COLO668 (cell line): ENCODE measurements around the gene TXNRD2.

Experiments
- DNase-seq: peaks from one replicate; lab custom pipeline; 2025; ENCODE audit not compliant: unreplicated experiment; lab: John Stamatoyannopoulos, UW

The TXNRD2 gene

GRCh38 chr22:19866665-19867009 lies 75.0 kb downstream of the TXNRD2 start:
- DNase-seq = no peak

GRCh38 chr22:19865141-19865829 lies 76.3 kb downstream of the TXNRD2 start:
- DNase-seq = no peak

GRCh38 chr22:19864538-19865106 lies 77.0 kb downstream of the TXNRD2 start:
- no peak for DNase-seq

DNA sequence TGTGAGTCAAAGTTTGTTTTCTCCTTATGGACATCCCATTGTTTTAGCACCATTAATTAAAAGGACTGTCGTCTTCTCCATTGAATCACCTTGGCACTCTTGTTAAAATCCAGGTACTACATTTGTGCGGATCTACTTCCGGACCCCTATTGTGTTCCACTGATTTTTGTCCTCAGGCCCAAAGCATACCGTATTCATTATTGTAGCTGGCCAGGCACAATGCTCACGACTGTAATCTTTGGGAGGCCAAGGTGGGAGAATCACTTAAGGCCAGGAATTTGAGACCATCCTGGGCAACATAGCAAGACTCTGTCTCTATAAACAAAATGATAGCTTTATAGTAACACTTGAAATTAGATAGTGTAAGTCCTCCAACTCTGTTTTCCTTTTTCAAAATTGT lies 78.0 kb downstream of the TXNRD2 start:
- DNase-seq = no peak

- DNase-seq = no peak
These were observed 78.9 kb downstream of the TXNRD2 start for GRCh38 chr22:19862619-19863246.

DNA sequence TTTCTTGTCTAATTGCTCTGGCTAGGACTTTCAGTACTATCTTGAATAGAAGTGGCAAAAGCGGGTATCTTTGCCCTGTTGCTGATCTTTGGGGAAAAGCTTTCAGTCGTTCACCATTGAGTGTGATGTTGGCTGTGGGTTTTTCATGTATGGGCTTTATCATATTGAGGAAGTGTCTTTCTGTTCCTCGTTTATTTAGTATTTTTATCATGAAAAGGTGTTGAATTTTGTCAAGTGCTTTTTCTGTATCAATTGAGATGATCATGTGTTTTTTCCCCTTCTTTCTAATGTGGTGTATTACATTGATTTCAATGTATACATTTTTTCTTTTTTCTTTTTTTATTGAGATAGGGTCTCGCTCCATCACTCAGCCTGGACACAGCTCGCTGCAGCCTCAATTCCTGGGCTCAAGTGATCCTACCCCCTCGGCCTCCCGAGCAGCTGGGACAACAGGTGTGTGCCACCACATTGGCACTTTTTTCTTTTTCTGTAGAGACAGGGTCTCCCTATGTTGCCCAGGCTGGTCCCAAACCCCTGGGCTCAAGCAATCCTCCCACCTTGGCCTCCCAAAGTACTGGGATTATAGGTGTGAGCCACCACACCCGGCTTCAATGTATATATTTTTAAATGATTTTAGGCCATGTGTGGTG lies 81.6 kb downstream of the TXNRD2 start:
- DNase-seq = no peak

DNA sequence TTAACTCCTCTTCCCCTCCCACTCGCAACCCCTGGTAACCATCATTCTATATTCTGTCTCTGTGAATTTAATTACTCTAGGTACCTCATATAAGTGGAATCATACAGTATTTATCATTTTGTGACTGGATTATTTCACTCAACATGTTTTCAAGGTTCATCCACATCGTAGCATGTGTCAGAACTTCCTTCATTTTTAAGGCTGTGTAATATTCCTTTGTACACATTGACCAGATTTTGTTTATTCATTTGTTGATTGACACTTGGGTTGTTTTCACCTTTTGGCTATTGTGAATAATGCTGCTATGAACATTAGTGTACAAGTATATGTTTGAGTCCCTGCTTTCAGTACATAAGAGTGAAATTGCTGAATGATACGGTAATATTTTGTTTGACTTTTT lies 84.2 kb downstream of the TXNRD2 start:
- no peak for DNase-seq

- DNase-seq = peak; percentile 83
These were observed 85.9 kb downstream of the TXNRD2 start for GRCh38 chr22:19855504-19856409.

DNA sequence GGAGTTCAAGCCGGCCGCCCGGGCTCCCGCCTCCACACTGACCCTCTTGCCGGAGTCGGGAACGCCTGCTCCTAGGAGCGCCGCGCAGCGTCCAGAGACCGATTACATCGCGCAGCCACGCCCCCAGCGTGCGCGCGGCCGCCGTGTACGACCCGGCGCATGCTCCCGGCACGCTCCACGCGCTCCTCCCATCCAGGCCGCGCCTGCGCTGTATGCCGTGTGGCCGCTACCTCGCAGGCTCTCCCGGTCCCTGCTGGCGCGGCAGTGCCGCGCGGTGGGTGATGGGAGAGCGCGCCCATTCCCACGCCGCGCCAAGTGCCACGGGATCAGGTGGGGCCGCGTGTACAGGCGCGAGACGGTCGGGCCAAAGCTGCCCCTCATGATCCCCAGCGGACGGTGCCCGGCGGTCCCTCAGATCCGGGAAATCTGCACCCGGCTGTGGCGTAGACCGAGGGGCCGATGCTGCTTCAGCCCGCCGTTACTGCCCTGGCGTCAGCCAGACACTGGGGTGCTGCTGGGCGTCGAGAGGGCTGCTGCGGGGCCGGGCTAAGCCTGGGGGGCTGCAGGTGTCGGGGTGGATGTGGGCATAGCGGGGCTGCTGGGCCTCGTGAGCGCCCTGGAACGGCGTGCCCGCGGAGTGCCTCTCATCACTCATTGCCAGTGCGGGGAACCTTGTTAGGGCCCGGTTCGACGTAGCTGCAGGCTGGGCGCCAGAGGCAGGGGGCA lies 86.7 kb downstream of the TXNRD2 start, which contains the start of the genes GNB1L and RTL10:
Gene GNB1L (minus strand): TSS at position 97 of the 726 bp plus-strand sequence. CDS start 33,519 bp downstream, outside the sequence.
Gene RTL10 (minus strand): TSS at position 97 of the 726 bp plus-strand sequence. CDS start 2,613 bp downstream, outside the sequence.
- peak; percentile 99 for DNase-seq

GRCh38 chr22:19853879-19854777 lies 87.5 kb downstream of the TXNRD2 start:
- peak; percentile 49 for DNase-seq

GRCh38 chr22:19853058-19853878 lies 88.3 kb downstream of the TXNRD2 start:
- no peak for DNase-seq

GRCh38 chr22:19852177-19852781 lies 89.3 kb downstream of the TXNRD2 start:
- DNase-seq = no peak

GRCh38 chr22:19851291-19852176 lies 90.1 kb downstream of the TXNRD2 start:
- DNase-seq = no peak

GRCh38 chr22:19850763-19851109 lies 90.9 kb downstream of the TXNRD2 start:
- DNase-seq = no peak

DNA sequence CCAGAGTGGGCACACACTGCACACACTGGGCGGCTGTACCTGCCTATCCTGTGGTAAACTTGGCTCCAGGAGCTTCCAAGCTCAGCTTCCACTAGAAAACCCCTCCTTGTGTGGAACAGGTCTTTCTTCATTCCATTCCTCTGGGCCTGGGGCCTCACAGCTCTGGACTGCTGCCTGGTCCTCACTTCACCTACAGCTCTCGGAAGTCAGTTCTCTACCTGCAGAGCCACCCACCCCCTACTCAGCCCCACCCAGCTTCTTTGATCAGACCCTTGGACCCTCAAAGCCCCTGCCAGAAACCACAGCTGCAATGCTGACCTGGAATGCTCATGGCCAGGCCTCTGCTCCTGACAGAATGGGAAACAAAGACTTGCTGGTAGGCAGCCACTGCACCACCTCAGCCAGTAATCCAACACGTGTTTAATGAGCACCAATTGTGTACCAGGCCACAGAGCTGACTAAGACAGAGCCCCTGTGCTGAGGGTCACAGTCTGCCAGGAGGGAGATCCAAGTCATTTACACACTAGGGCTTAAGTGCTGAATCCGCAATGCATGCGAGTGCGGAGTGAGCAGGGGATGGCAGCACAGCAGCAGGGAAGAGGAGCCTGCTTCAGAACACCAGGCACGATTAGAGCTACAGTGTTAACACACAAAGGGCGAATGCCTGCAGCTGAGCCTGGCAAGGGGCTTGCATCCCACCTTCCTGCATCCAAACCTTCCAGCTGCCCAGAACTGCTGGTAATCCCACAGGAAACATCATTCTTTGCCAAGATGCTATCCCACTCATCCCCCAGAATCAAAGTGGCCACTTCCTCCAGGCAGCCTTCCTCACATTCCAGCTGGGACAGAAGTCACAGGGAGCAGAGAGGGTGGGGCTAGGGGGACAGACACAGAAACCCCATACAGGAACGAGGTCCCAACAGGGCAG lies 91.5 kb downstream of the TXNRD2 start:
- no peak for DNase-seq
